ENCODE measurements around the gene RGMA. TPM values are rescaled to one million over a fixed set of nuclear protein-coding genes. Genes with fewer than 3 reads are reported as not detected.

Gene RGMA
- total RNA-seq, 3 donors from 2014 or later = 2.8 to 88.4 (median 10.6) TPM

GRCh38 chr15:93086791-93087190 is 2.2 kb downstream of the RGMA start:
- intact Hi-C loops (cut with DNase I, micrococcal nuclease) = no loop called here
- Histone ChIP-seq H3K9me3 (no peaks in the 10 kb centered on the region), H3K36me3 (ENCODE audit: low read depth) (no peaks in the 10 kb centered on the region), H3K4me3 (no peak overlapping the region), H3K4me1 (ENCODE audit: low read depth) (peaks cover 14% of the 10 kb centered on the region)
- TF ChIP-seq CTCF (IDR thresholded peaks at IDR 0.05) = no peak
- DNase-seq (no peak), ATAC-seq (no peak)

GRCh38 chr15:93085692-93086091 is 3.3 kb downstream of the RGMA start:
- Histone ChIP-seq H3K4me1 (ENCODE audit: low read depth) (peaks cover 14% of the 10 kb centered on the region), H3K36me3 (ENCODE audit: low read depth) (no peaks in the 10 kb centered on the region), H3K4me3 (no peak overlapping the region), H3K9me3 (no peaks in the 10 kb centered on the region)
- intact Hi-C loops (cut with DNase I, micrococcal nuclease) = no loop called here
- ATAC-seq (no peak), DNase-seq (no peak)
- TF ChIP-seq CTCF (IDR thresholded peaks at IDR 0.05) = no peak

- Histone ChIP-seq H3K4me1 (ENCODE audit: low read depth) (peaks cover 3% of the 10 kb centered on the region), H3K4me3 (no peak overlapping the region)
- intact Hi-C loops (cut with DNase I, micrococcal nuclease) = no loop called here
Observed at GRCh38 chr15:93082861-93083260, 6.2 kb downstream of the RGMA start.

GRCh38 chr15:93081399-93081798 is 7.6 kb downstream of the RGMA start:
- no peak for TF ChIP-seq CTCF (IDR thresholded peaks at IDR 0.05)
- Histone ChIP-seq H3K36me3 (ENCODE audit: low read depth) (no peaks in the 10 kb centered on the region), H3K9me3 (no peaks in the 10 kb centered on the region), H3K4me3 (no peak overlapping the region), H3K4me1 (ENCODE audit: low read depth) (no peaks in the 10 kb centered on the region)
- DNase-seq = no peak
- ATAC-seq = no peak
- intact Hi-C loops (cut with DNase I, micrococcal nuclease) = no loop called here

More at GRCh38 chr15:93082861-93083260, 6.2 kb downstream of the RGMA start:
- ATAC-seq = no peak
- no peaks in the 10 kb centered on the region for H3K36me3 ChIP-seq (ENCODE audit: low read depth)
- no peaks in the 10 kb centered on the region for H3K9me3 ChIP-seq
- TF ChIP-seq CTCF (IDR thresholded peaks at IDR 0.05) = no peak
- DNase-seq = no peak

- no peak for TF ChIP-seq CTCF (IDR thresholded peaks at IDR 0.05)
- Histone ChIP-seq H3K36me3 (ENCODE audit: low read depth) (no peaks in the 10 kb centered on the region), H3K4me3 (no peak overlapping the region), H3K4me1 (ENCODE audit: low read depth) (no peaks in the 10 kb centered on the region), H3K9me3 (no peaks in the 10 kb centered on the region)
- intact Hi-C loops (cut with DNase I, micrococcal nuclease) = no loop called here
- ATAC-seq (no peak), DNase-seq (no peak)
Observed at GRCh38 chr15:93080451-93080850, 8.6 kb downstream of the RGMA start.

- intact Hi-C loops (cut with DNase I, micrococcal nuclease) = no loop called here
- H3K36me3 ChIP-seq (ENCODE audit: low read depth) = no peaks in the 10 kb centered on the region
- DNase-seq (no peak), ATAC-seq (no peak)
- no peak for TF ChIP-seq CTCF (IDR thresholded peaks at IDR 0.05)
- no peak overlapping the region for H3K4me3 ChIP-seq
- no peaks in the 10 kb centered on the region for H3K9me3 ChIP-seq
- H3K4me1 ChIP-seq (ENCODE audit: low read depth) = no peaks in the 10 kb centered on the region
Observed at GRCh38 chr15:93076875-93077274, 12.1 kb downstream of the RGMA start.
